OCI-M2 (cell line): ENCODE measurements around the gene AP2B1.
"Not testable (repeated sequence)": the region's sequence is repeated elsewhere in the genome, so short reads cannot be mapped to it uniquely, and the experiment has no call there.

Experiments used
- DNase-seq: peaks from one replicate; lab custom pipeline; 2025; ENCODE audit not compliant: unreplicated experiment; lab: John Stamatoyannopoulos, UW

AP2B1 gene

GRCh38 chr17:35587074-35587961 lies at the start of gene AP2B1:
TSS of gene AP2B1 (plus strand) at chr17:35587322. CDS start at chr17:35594031, 6,709 bp downstream.
- DNase-seq, result peak; percentile 87

GRCh38 chr17:35537601-35538141 lies 49.5 kb upstream of the AP2B1 start, which contains the start of gene SLFN12L:
TSS of gene SLFN12L (minus strand) at chr17:35537678. CDS start at chr17:35522364, 15,314 bp downstream.
- DNase-seq, result no peak

- DNase-seq, result no peak
Observed at GRCh38 chr17:35539659-35540026, 47.5 kb upstream of the AP2B1 start.

- no peak for DNase-seq
Observed at GRCh38 chr17:35540589-35541404, 46.3 kb upstream of the AP2B1 start.

- DNase-seq, result no peak
Observed at GRCh38 chr17:35541434-35541833, 45.7 kb upstream of the AP2B1 start.

- no peak for DNase-seq
Observed at GRCh38 chr17:35542990-35543389, 44.1 kb upstream of the AP2B1 start.

GRCh38 chr17:35543856-35544255 lies 43.3 kb upstream of the AP2B1 start:
- no peak for DNase-seq

- no peak for DNase-seq
Observed at GRCh38 chr17:35545150-35545549, 42.0 kb upstream of the AP2B1 start.

GRCh38 chr17:35546487-35546886 lies 40.6 kb upstream of the AP2B1 start:
- DNase-seq, result no peak

GRCh38 chr17:35548208-35548810 lies 38.8 kb upstream of the AP2B1 start:
- DNase-seq, result no peak

- no peak for DNase-seq
Observed at GRCh38 chr17:35548978-35549377, 38.1 kb upstream of the AP2B1 start.

- DNase-seq, result no peak
Observed at GRCh38 chr17:35553310-35553709, 33.8 kb upstream of the AP2B1 start.

GRCh38 chr17:35554668-35555067 lies 32.5 kb upstream of the AP2B1 start:
- no peak for DNase-seq

- DNase-seq, result no peak
Observed at GRCh38 chr17:35555691-35556090, 31.4 kb upstream of the AP2B1 start.

GRCh38 chr17:35557353-35557752 lies 29.8 kb upstream of the AP2B1 start:
- DNase-seq, result no peak

GRCh38 chr17:35559495-35560210 lies 27.5 kb upstream of the AP2B1 start:
- DNase-seq, result no peak

- DNase-seq, result peak; percentile 49
Observed at GRCh38 chr17:35560703-35561102, 26.4 kb upstream of the AP2B1 start, which contains the start of gene SLFN14. TSS of gene SLFN14 (minus strand) at chr17:35560819. CDS start at chr17:35558062, 2,757 bp downstream.

GRCh38 chr17:35563181-35563580 lies 23.9 kb upstream of the AP2B1 start:
- DNase-seq, result not testable (repeated sequence)

- no peak for DNase-seq
Observed at GRCh38 chr17:35566968-35567367, 20.2 kb upstream of the AP2B1 start.

- no peak for DNase-seq
Observed at GRCh38 chr17:35568561-35568960, 18.6 kb upstream of the AP2B1 start.
